ENCODE data around the gene EP300.

- TF ChIP-seq CTCF (IDR thresholded peaks at IDR 0.05) (no peak), POLR2A (IDR thresholded peaks at IDR 0.05) (no peak)
Measured at GRCh38 chr22:41215926-41216325, 123.5 kb downstream of the EP300 start.
